Osteoblast (primary cell): Measurements from ENCODE around the gene SFI1. TPM values are rescaled to one million over a fixed set of nuclear protein-coding genes. Genes with fewer than 3 reads are reported as not detected.
A peak's percentile ranks its signal among the peaks of the same experiment; 100 is the strongest.

Source experiments
- DNase-seq: peaks from one replicate; pipeline ENCODE4 v3.0.0; 2011; ENCODE audit warnings: low spot score, mixed read lengths; ENCODE audit not compliant: insufficient read length; ENCODE audit errors: missing footprints
- H2AFZ ChIP-seq: 2 replicates; pipeline ENCODE4 v1.6.0; 2011; ENCODE audit warnings: mild to moderate bottlenecking, low read length
- H3K27ac ChIP-seq: 2 replicates; pipeline ENCODE4 v1.5.1; 2011; ENCODE audit warnings: mild to moderate bottlenecking, low read depth, low read length, moderate library complexity
- H3K27me3 ChIP-seq: 2 replicates; pipeline ENCODE4 v1.6.0; 2012; ENCODE audit warnings: mild to moderate bottlenecking, control low read depth, inconsistent platforms, low read length, moderate library complexity; ENCODE audit not compliant: insufficient read depth
- H3K36me3 ChIP-seq: 2 replicates; pipeline ENCODE4 v1.5.1; 2011; ENCODE audit warnings: mild to moderate bottlenecking, low read length, control low read depth, moderate library complexity; ENCODE audit not compliant: insufficient read depth
- H3K4me1 ChIP-seq: 2 replicates; pipeline ENCODE4 v1.5.1; 2011; ENCODE audit warnings: mild to moderate bottlenecking, low read length, control low read depth, moderate library complexity; ENCODE audit not compliant: insufficient read depth
- H3K4me2 ChIP-seq: 2 replicates; pipeline ENCODE4 v1.6.0; 2011; ENCODE audit warnings: mild to moderate bottlenecking, low read length; ENCODE audit not compliant: insufficient read depth
- H3K4me3 ChIP-seq: fragments of 200-600 bp; sonication (generic); 3 replicates; pipeline ENCODE4 v1.5.1; 2012; ENCODE audit warnings: mild to moderate bottlenecking, low read length, inconsistent platforms; ENCODE audit not compliant: insufficient read depth
- H3K79me2 ChIP-seq: 2 replicates; pipeline ENCODE4 v1.6.0; 2012; ENCODE audit warnings: mild to moderate bottlenecking, low read length, control low read depth, inconsistent platforms; ENCODE audit not compliant: insufficient read depth
- H3K9me3 ChIP-seq: 2 replicates; pipeline ENCODE4 v1.5.1; 2011; ENCODE audit warnings: low read depth, low read length, control low read depth
- H4K20me1 ChIP-seq: 2 replicates; pipeline ENCODE4 v1.6.0; 2012; ENCODE audit warnings: mild to moderate bottlenecking, low read length, control low read depth; ENCODE audit not compliant: insufficient read depth
- CTCF ChIP-seq: IDR thresholded peaks from 2 replicates; pipeline ENCODE4 v1.5.1; 2011; ENCODE audit warnings: mild to moderate bottlenecking, low read depth, low read length, moderate library complexity; ENCODE audit errors: extremely low read depth
- total RNA-seq: library from RNA; depleted of rRNA; stranded (reverse); fragments of >200 nt; gene quantifications from 2 replicates; pipeline ENCODE4 v1.2.3, GENCODE V29; 2012

SFI1 gene
- total RNA-seq, 1 donor = 16.6 TPM

GRCh38 chr22:31607696-31608095 lies 111.4 kb downstream of the SFI1 start:
- Histone ChIP-seq H3K9me3 (no peaks in the 10 kb centered on the region), H3K36me3 (peaks cover 2% of the 10 kb centered on the region), H2AFZ (no peak overlapping the region), H3K4me1 (peaks cover 2% of the 10 kb centered on the region), H3K4me3 (no peak overlapping the region), H3K27me3 (no peaks in the 10 kb centered on the region), H3K4me2 (no peak overlapping the region), H3K79me2 (no peaks in the 10 kb centered on the region), H3K27ac (no peak overlapping the region), H4K20me1 (no peaks in the 10 kb centered on the region)
- DNase-seq = peak; percentile 67
- no peak for TF ChIP-seq CTCF

- Histone ChIP-seq H3K27me3 (no peaks in the 10 kb centered on the region), H3K4me2 (no peak overlapping the region), H3K4me1 (peaks cover 3% of the 10 kb centered on the region), H3K27ac (no peak overlapping the region), H2AFZ (no peak overlapping the region), H3K36me3 (no peaks in the 10 kb centered on the region), H4K20me1 (no peaks in the 10 kb centered on the region), H3K9me3 (no peaks in the 10 kb centered on the region), H3K79me2 (no peaks in the 10 kb centered on the region), H3K4me3 (no peak overlapping the region)
- no peak for TF ChIP-seq CTCF
- DNase-seq = no peak
Observed at GRCh38 chr22:31609716-31610115, 113.4 kb downstream of the SFI1 start.

- Histone ChIP-seq H3K79me2 (no peaks in the 10 kb centered on the region), H4K20me1 (no peaks in the 10 kb centered on the region), H3K4me1 (peaks cover 6% of the 10 kb centered on the region), H2AFZ (no peak overlapping the region), H3K27me3 (no peaks in the 10 kb centered on the region), H3K4me2 (no peak overlapping the region), H3K36me3 (no peaks in the 10 kb centered on the region), H3K27ac (no peak overlapping the region), H3K9me3 (no peaks in the 10 kb centered on the region), H3K4me3 (no peak overlapping the region)
- no peak for DNase-seq
- TF ChIP-seq CTCF = no peak
Observed at GRCh38 chr22:31610611-31611010, 114.3 kb downstream of the SFI1 start.

- no peaks in the 10 kb centered on the region for H3K9me3 ChIP-seq
- H3K4me2 ChIP-seq = no peak overlapping the region
- no peaks in the 10 kb centered on the region for H3K27me3 ChIP-seq
- no peak overlapping the region for H3K27ac ChIP-seq
- no peaks in the 10 kb centered on the region for H3K36me3 ChIP-seq
- no peaks in the 10 kb centered on the region for H4K20me1 ChIP-seq
- no peak overlapping the region for H2AFZ ChIP-seq
- H3K4me1 ChIP-seq = peaks cover 6% of the 10 kb centered on the region
- no peak for TF ChIP-seq CTCF
- no peak overlapping the region for H3K4me3 ChIP-seq
- H3K79me2 ChIP-seq = no peaks in the 10 kb centered on the region
- DNase-seq = peak; percentile 47
Observed at GRCh38 chr22:31611061-31611760, 114.9 kb downstream of the SFI1 start.
